Epithelial cell of prostate (primary cell): Measurements from ENCODE around the gene MINDY4.

Source experiments
- DNase-seq: peaks from one replicate; pipeline ENCODE4 v3.0.0-alpha.2; 2011; ENCODE audit warnings: low read depth, low spot score
- H3K27ac ChIP-seq: fragments of 450-650 bp; 2 replicates; pipeline ENCODE4 v1.5.1; 2017; ENCODE audit warnings: mild to moderate bottlenecking

The MINDY4 gene

GRCh38 chr7:30771174-30771879 is at the start of gene MINDY4:
MINDY4 (plus strand) TSS chr7:30771417; CDS start chr7:30771494, 77 bp downstream.
- no peak for DNase-seq
- H3K27ac ChIP-seq, result peak within 1 kb of the TSS; percentile 46

GRCh38 chr7:30722187-30722586 is 49.0 kb upstream of the MINDY4 start:
- DNase-seq, result no peak
- no peak overlapping the region for H3K27ac ChIP-seq

- no peak for DNase-seq
- no peak overlapping the region for H3K27ac ChIP-seq
Measured at GRCh38 chr7:30722671-30723070, 48.5 kb upstream of the MINDY4 start.

GRCh38 chr7:30723776-30724175 is 47.4 kb upstream of the MINDY4 start:
- no peak overlapping the region for H3K27ac ChIP-seq
- no peak for DNase-seq

- no peak for DNase-seq
- no peak overlapping the region for H3K27ac ChIP-seq
Measured at GRCh38 chr7:30726296-30727006, 44.8 kb upstream of the MINDY4 start.

GRCh38 chr7:30727061-30727945 is 43.9 kb upstream of the MINDY4 start:
- no peak overlapping the region for H3K27ac ChIP-seq
- no peak for DNase-seq

GRCh38 chr7:30728591-30729100 is 42.6 kb upstream of the MINDY4 start:
- no peak overlapping the region for H3K27ac ChIP-seq

GRCh38 chr7:30729642-30730041 is 41.6 kb upstream of the MINDY4 start:
- no peak for DNase-seq
- no peak overlapping the region for H3K27ac ChIP-seq

More at GRCh38 chr7:30728591-30729100, 42.6 kb upstream of the MINDY4 start:
- no peak for DNase-seq

- no peak overlapping the region for H3K27ac ChIP-seq
- no peak for DNase-seq
Measured at GRCh38 chr7:30730097-30730496, 41.1 kb upstream of the MINDY4 start.

- H3K27ac ChIP-seq, result no peak overlapping the region
- DNase-seq, result no peak
Measured at GRCh38 chr7:30730996-30731395, 40.2 kb upstream of the MINDY4 start.

GRCh38 chr7:30731581-30731980 is 39.6 kb upstream of the MINDY4 start:
- DNase-seq, result no peak
- H3K27ac ChIP-seq, result no peak overlapping the region

GRCh38 chr7:30732606-30733005 is 38.6 kb upstream of the MINDY4 start:
- no peak overlapping the region for H3K27ac ChIP-seq
- no peak for DNase-seq

- DNase-seq, result no peak
- no peak overlapping the region for H3K27ac ChIP-seq
Measured at GRCh38 chr7:30733216-30733615, 38.0 kb upstream of the MINDY4 start.

GRCh38 chr7:30733691-30734090 is 37.5 kb upstream of the MINDY4 start:
- no peak overlapping the region for H3K27ac ChIP-seq
- DNase-seq, result no peak

GRCh38 chr7:30734497-30734896 is 36.7 kb upstream of the MINDY4 start:
- DNase-seq, result no peak
- no peak overlapping the region for H3K27ac ChIP-seq

- DNase-seq, result no peak
Measured at GRCh38 chr7:30735631-30736030, 35.6 kb upstream of the MINDY4 start.

GRCh38 chr7:30736291-30736690 is 34.9 kb upstream of the MINDY4 start:
- H3K27ac ChIP-seq, result no peak overlapping the region
- no peak for DNase-seq

More at GRCh38 chr7:30735631-30736030, 35.6 kb upstream of the MINDY4 start:
- H3K27ac ChIP-seq, result no peak overlapping the region

- no peak for DNase-seq
- H3K27ac ChIP-seq, result no peak overlapping the region
Measured at GRCh38 chr7:30738026-30738915, 32.9 kb upstream of the MINDY4 start.

GRCh38 chr7:30739691-30740090 is 31.5 kb upstream of the MINDY4 start:
- no peak overlapping the region for H3K27ac ChIP-seq
- DNase-seq, result no peak
